GM21367 (cell line): ENCODE measurements around the gene CCL22.
A peak's percentile ranks its signal among the peaks of the same experiment; 100 is the strongest.
"Not testable (repeated sequence)": the region's sequence is repeated elsewhere in the genome, so short reads cannot be mapped to it uniquely, and the experiment has no call there.

Experiments used
- ATAC-seq: cut with Tn5 transposase; IDR thresholded peaks from one replicate; pipeline ENCODE4 v1.9.1; 2021; ENCODE audit not compliant: unreplicated experiment

CCL22 gene

GRCh38 chr16:57391300-57391699 lies 32.7 kb downstream of the CCL22 start:
- ATAC-seq = no peak

GRCh38 chr16:57391708-57392107 lies 33.1 kb downstream of the CCL22 start:
- ATAC-seq = no peak

GRCh38 chr16:57392694-57393093 lies 34.1 kb downstream of the CCL22 start:
- ATAC-seq = no peak

- ATAC-seq = no peak
Measured at GRCh38 chr16:57394444-57394843, 35.9 kb downstream of the CCL22 start.

- ATAC-seq = no peak
Measured at GRCh38 chr16:57395026-57395425, 36.4 kb downstream of the CCL22 start.

- ATAC-seq = no peak
Measured at GRCh38 chr16:57396786-57397185, 38.2 kb downstream of the CCL22 start.

GRCh38 chr16:57397493-57397892 lies 38.9 kb downstream of the CCL22 start:
- not testable (repeated sequence) for ATAC-seq

- no peak for ATAC-seq
Measured at GRCh38 chr16:57401943-57402640, 43.5 kb downstream of the CCL22 start.

- no peak for ATAC-seq
Measured at GRCh38 chr16:57403965-57404817, 45.6 kb downstream of the CCL22 start, which contains the start of gene CCL17. TSS of gene CCL17 (plus strand) at chr16:57404767. CDS start at chr16:57413933, 9,166 bp downstream.

GRCh38 chr16:57405097-57405496 lies 46.5 kb downstream of the CCL22 start:
- ATAC-seq = no peak

GRCh38 chr16:57406881-57407280 lies 48.3 kb downstream of the CCL22 start:
- ATAC-seq = no peak

- ATAC-seq = no peak
Measured at GRCh38 chr16:57407521-57408353, 49.2 kb downstream of the CCL22 start.

- ATAC-seq = no peak
Measured at GRCh38 chr16:57409065-57409464, 50.5 kb downstream of the CCL22 start.

- no peak for ATAC-seq
Measured at GRCh38 chr16:57409870-57410587, 51.4 kb downstream of the CCL22 start.

- no peak for ATAC-seq
Measured at GRCh38 chr16:57411362-57411976, 52.9 kb downstream of the CCL22 start.

GRCh38 chr16:57412584-57412983 lies 54.0 kb downstream of the CCL22 start:
- no peak for ATAC-seq

- ATAC-seq = peak; percentile 77
Measured at GRCh38 chr16:57413301-57413730, 54.7 kb downstream of the CCL22 start.

- no peak for ATAC-seq
Measured at GRCh38 chr16:57413733-57414132, 55.1 kb downstream of the CCL22 start.
